NCI-H524 treated with DMSO at 0.1 percent for 48 hours (cell line): ENCODE measurements around the gene PPFIBP1.

ENCODE experiments used
- DNase-seq: peaks from one replicate; lab custom pipeline; 2025; lab: John Stamatoyannopoulos, UW

The PPFIBP1 gene

DNA sequence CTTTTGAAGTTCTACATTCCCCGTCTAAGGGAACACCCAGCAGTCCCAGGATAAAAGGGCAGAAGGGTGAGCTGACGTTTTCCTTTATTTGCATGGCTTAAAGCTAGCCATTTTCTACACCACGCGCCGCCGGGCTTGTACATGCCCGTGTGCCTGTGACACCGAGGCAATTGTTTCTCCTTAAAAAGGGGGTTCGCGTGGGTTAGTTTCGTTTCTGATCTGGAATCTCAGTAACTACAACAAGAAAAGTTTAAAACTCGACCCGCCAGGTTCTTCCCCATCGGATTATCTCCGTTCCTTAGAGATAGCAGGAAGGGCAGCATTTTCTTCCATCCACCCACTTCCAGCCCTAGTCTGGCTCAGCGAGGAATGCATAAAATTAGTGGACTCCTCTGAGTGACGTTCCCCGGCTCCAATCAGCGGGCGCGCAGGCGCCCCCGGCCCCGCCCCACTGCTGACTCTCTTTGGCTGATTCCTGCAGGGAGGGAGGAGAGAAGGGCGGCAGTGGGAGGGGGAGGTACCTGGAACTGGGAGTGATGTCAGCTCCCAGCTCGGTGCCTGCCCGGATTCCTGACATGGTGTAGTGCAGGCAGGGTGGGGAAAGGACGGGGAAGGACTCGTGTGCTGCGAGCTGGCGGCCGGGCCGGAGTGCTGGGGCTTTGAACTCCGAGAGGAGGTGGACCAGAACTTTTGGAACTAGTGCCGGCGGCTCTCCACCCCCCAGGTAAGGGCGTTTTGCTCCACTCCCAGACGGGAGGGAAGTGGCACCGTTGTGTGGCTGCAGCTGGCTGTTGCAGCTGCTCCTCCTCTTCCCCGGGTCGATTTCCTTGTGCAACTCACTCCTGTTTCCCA is at the start of gene PPFIBP1:
Gene PPFIBP1 (plus strand): TSS at position 565 of the 852 bp plus-strand sequence. CDS start 109,191 bp downstream, outside the sequence.
- DNase-seq = peak; percentile 76

GRCh38 chr12:27474344-27474743 is 49.7 kb upstream of the PPFIBP1 start:
- no peak for DNase-seq

- DNase-seq = no peak
Measured at GRCh38 chr12:27477049-27477448, 47.0 kb upstream of the PPFIBP1 start.

GRCh38 chr12:27478949-27479348 is 45.1 kb upstream of the PPFIBP1 start:
- DNase-seq = no peak

- DNase-seq = no peak
Measured at GRCh38 chr12:27480016-27480415, 44.0 kb upstream of the PPFIBP1 start.

DNA sequence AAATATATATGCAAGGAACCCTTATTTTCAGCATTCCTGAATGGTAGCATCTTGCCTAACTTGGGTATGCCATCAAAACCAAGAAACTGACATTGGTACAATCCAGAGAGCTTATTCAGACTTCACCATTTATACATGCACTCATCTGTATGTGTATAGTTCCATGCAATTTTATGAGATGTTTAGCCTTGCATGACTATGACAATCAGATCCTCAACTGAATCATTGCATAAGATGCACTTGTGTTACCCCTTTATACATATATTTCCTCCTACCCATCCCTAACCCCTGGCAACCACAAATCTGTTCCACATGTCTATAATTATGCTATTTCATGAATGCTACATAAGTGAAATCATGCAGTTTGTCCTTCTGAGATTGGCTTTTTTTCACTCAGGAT is 37.0 kb upstream of the PPFIBP1 start:
- no peak for DNase-seq

DNA sequence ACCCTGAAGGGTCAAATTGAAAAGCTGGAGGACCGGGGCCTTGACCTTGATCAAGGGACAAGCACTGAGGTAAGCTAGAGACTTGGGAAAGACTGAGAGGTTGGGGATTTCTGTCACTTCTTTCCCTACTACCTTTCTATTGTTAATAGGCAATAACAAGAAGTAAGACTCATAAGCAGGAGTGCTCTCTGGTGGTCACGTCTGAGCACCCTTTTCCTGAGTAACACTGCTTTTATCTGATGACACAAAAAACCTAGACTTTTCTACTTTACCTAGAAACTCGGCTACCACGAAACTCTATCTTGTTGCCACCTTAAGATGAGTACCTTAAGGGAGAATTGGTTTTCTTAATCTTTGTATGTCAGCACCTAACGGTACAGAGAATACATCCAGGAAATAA is 35.5 kb upstream of the PPFIBP1 start:
- no peak for DNase-seq

DNA sequence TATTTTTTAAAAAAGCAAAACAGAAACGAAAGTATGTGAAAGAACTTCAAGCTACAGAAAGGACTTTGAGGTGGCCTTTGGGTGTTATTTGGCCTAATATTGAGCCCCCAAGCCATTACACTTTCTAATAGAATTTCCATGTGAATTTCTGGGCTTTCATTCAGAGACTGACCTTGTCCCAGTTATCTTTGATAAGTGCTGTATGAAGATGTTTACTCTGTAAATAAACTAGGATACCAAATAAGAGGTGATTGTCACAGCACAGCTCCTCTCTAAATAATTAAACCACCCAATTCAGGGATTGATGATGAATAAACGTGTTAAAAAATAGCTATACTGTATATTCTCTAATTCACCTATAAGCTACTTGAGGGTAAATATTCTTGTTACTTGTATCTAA is 32.8 kb upstream of the PPFIBP1 start:
- DNase-seq = no peak

DNA sequence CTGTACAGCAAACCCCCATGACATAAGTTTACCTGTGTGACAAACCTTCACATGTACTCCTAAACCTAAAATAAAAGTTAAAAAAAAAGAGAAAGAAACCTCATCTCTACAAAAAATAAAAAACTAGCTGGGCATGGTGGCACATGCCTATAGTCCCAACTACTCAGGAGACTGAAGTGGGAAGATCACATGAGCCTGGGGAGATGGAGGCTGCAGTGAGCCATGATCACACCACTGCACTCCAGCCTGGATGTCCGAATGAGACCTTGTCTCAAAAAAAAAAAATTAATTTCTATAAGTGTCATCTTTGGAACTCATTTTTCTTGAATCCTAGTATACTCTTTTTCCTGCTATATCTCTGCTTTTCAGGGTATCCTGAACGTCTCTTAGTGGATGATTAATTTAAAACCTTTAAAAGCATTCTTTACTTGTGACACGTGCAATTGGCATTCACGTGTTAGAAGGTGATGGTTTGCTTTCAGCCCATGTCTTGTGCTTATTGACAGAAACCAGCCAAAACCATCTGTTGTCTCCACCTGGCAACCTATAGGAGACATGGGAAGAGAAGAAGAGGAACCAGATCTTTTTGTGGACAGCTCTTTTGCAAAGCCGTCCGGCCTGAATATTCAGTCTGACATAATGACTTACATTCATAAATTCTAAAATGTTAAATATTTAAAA is 30.6 kb upstream of the PPFIBP1 start:
- no peak for DNase-seq

DNA sequence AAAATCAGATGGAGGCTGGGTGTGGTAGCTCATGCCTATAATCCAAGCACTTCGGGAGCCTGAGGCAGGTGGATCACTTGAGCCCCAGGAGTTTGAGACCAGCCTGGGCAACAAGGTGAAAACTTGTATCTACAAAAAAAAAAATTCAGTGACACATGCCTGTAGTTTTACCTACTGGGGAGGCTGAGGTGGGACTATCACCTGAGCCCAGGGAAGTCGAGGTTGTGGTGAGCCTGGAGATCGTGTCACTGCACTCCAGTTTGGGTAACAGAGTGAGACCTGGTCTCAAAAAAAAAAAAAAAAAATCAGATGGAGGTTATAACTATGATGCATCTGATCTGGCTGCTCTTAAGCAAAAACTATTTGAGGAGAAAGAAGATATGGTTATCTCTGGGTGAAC is 26.6 kb upstream of the PPFIBP1 start:
- DNase-seq = no peak

DNA sequence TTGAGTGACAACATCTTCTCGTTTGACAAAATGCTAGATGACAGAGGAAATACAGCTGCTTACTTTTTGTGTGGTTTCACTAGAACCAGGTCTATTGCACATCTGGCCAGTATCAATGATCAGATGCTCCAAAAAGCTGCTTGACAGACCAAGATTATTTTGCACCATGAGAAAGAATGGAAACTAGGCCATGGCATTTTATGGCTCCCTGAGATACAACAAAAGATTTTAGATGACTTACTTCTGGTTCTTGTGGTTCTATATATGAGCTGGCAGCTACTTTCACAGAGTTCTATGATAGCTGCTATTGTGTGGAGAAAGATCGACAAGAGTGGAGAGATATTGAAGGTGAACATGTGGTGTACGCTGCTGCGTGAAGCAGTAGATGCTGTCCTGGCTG is 25.9 kb upstream of the PPFIBP1 start:
- DNase-seq = no peak

- no peak for DNase-seq
Measured at GRCh38 chr12:27498761-27499160, 25.2 kb upstream of the PPFIBP1 start.

GRCh38 chr12:27499377-27499776 is 24.6 kb upstream of the PPFIBP1 start:
- DNase-seq = no peak

DNA sequence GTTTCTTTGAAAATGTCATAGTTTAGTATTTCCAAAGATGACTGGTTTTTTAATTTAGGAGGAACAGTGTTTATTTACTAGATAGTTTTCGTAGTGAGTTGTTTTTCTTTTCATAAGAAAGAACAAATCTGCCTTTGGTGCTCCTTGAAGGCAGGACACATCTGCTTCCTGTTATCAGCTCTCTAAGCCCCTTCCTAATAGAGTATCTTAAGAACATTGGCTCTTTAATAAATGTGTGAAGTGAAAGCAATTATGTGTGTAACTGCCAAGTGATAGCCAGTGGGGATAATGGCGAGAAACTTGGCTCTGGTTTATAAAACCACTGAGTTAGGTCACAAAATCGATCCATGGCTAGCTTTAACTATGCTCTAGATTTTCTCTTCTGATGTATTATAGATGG is 23.5 kb upstream of the PPFIBP1 start:
- DNase-seq = no peak

- no peak for DNase-seq
Measured at GRCh38 chr12:27502021-27502435, 22.0 kb upstream of the PPFIBP1 start.

GRCh38 chr12:27504507-27504906 is 19.5 kb upstream of the PPFIBP1 start:
- DNase-seq = no peak

DNA sequence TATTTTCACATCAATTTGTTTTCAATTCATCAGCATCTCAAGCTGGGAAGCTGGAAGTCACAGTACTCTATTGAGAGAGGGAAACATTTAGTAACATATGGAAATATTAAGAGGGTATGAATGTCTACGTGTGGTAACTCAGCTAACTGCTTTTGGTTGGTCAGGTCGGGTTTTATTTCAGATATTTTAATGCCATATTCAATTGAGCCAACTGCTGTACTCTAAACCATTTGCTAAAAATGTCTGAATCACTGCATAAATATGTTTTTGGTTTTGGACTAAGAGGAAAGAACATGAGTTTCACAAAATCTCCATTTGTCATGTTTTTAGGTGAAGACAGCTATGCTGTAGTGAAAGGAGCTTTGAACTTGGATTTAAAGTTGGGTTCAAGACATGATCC is 18.9 kb upstream of the PPFIBP1 start:
- no peak for DNase-seq

- no peak for DNase-seq
Measured at GRCh38 chr12:27505761-27506160, 18.2 kb upstream of the PPFIBP1 start.

DNA sequence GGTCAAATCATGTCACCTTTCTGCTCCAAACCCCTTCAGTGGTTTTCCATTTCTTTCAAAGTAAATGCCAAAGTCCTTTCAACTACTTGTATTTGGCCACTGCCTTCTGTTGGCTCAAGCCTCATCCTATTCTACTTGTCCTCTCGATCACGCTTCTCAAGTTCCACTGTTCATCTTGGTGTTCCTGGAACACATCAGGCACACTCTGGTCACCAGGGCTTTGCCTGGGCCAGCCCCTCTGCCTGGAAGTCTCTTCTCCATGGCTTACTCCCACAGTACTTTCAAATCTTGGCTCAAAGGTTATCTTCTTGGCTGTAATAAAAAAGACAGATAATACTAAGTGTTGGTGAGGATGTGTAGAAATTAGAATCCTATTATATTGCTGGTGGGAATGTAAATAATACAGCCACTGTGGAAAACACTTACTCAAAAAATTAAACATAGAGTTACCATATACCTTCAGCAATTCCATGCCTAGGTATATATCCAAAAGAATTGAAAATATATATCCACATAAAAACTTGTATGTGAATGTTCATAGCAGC is 17.3 kb upstream of the PPFIBP1 start:
- DNase-seq = no peak

GRCh38 chr12:27508736-27509431 is 15.1 kb upstream of the PPFIBP1 start:
- DNase-seq = no peak

- DNase-seq = no peak
Measured at GRCh38 chr12:27511031-27511722, 12.8 kb upstream of the PPFIBP1 start.

DNA sequence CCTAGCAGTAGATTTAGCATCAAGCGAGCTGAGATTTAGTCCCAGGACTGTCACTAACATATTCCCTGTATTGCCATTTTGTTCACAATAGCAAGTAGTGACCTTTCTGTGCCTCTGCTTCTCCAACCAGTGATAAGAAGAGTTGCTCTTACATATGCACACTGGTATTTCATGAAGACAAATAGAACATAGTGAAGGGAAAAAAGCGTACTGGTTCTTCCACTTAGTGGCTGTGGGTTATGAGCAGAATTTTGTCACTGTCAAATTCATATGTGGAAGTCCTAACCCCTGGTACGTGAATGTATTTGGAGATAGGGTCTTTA is 12.3 kb upstream of the PPFIBP1 start:
- DNase-seq = no peak
